HG02938 (cell line): ENCODE results near the gene PLPPR5.
"Not testable (repeated sequence)": the region's sequence is repeated elsewhere in the genome, so short reads cannot be mapped to it uniquely, and the experiment has no call there.

Source experiments
- ATAC-seq: cut with Tn5 transposase; IDR thresholded peaks from one replicate; pipeline ENCODE4 v1.9.1; 2021; ENCODE audit warnings: mild to moderate bottlenecking, moderate library complexity; ENCODE audit not compliant: unreplicated experiment

Gene PLPPR5

GRCh38 chr1:98919652-98920051, 85.0 kb downstream of the PLPPR5 start:
- no peak for ATAC-seq

- ATAC-seq = no peak
Observed at GRCh38 chr1:98919211-98919610, 85.5 kb downstream of the PLPPR5 start.

- no peak for ATAC-seq
Observed at GRCh38 chr1:98914547-98914946, 90.1 kb downstream of the PLPPR5 start.

GRCh38 chr1:98910827-98911226, 93.8 kb downstream of the PLPPR5 start:
- ATAC-seq = no peak

GRCh38 chr1:98908980-98909379, 95.7 kb downstream of the PLPPR5 start:
- no peak for ATAC-seq

GRCh38 chr1:98906809-98907208, 97.9 kb downstream of the PLPPR5 start:
- ATAC-seq = no peak

- ATAC-seq = no peak
Observed at GRCh38 chr1:98906361-98906760, 98.3 kb downstream of the PLPPR5 start.

GRCh38 chr1:98904684-98905083, 100.0 kb downstream of the PLPPR5 start:
- ATAC-seq = no peak

GRCh38 chr1:98903726-98904125, 100.9 kb downstream of the PLPPR5 start:
- ATAC-seq = no peak

- no peak for ATAC-seq
Observed at GRCh38 chr1:98903261-98903660, 101.4 kb downstream of the PLPPR5 start.

GRCh38 chr1:98898940-98899339, 105.7 kb downstream of the PLPPR5 start:
- no peak for ATAC-seq

- ATAC-seq = no peak
Observed at GRCh38 chr1:98897479-98897878, 107.2 kb downstream of the PLPPR5 start.

- ATAC-seq = no peak
Observed at GRCh38 chr1:98896711-98897445, 107.8 kb downstream of the PLPPR5 start.

GRCh38 chr1:98893371-98893770, 111.3 kb downstream of the PLPPR5 start:
- ATAC-seq = no peak

- ATAC-seq = no peak
Observed at GRCh38 chr1:98888869-98889268, 115.8 kb downstream of the PLPPR5 start.

- ATAC-seq = no peak
Observed at GRCh38 chr1:98887507-98887906, 117.2 kb downstream of the PLPPR5 start.

- ATAC-seq = no peak
Observed at GRCh38 chr1:98884864-98885263, 119.8 kb downstream of the PLPPR5 start.

- no peak for ATAC-seq
Observed at GRCh38 chr1:98881901-98882300, 122.8 kb downstream of the PLPPR5 start.

GRCh38 chr1:98881234-98881633, 123.4 kb downstream of the PLPPR5 start:
- not testable (repeated sequence) for ATAC-seq

GRCh38 chr1:98874828-98875227, 129.8 kb downstream of the PLPPR5 start:
- ATAC-seq = no peak

- peak; percentile 99 for ATAC-seq
Observed at GRCh38 chr1:98870959-98871903, 133.4 kb downstream of the PLPPR5 start.

GRCh38 chr1:98865796-98866195, 138.9 kb downstream of the PLPPR5 start:
- ATAC-seq = no peak
